GM18519 (cell line): ENCODE data around the gene ZFP62.

ENCODE experiments used
- ATAC-seq: cut with Tn5 transposase; IDR thresholded peaks from one replicate; pipeline ENCODE4 v1.9.1; 2021; ENCODE audit warnings: mild to moderate bottlenecking, moderate library complexity; ENCODE audit not compliant: unreplicated experiment, low FRiP score

Gene ZFP62

GRCh38 chr5:180869587-180869986 lies 8.5 kb upstream of the ZFP62 start:
- no peak for ATAC-seq

GRCh38 chr5:180868960-180869359 lies 7.9 kb upstream of the ZFP62 start:
- ATAC-seq = no peak

GRCh38 chr5:180866985-180867384 lies 5.9 kb upstream of the ZFP62 start:
- ATAC-seq = no peak

GRCh38 chr5:180865981-180866695 lies 5.1 kb upstream of the ZFP62 start:
- no peak for ATAC-seq

GRCh38 chr5:180862645-180863044 lies 1.6 kb upstream of the ZFP62 start:
- ATAC-seq = no peak

GRCh38 chr5:180860273-180860886 lies 696 bp downstream of the ZFP62 start:
- ATAC-seq = peak; percentile 19

GRCh38 chr5:180858586-180858985 lies 2.5 kb downstream of the ZFP62 start:
- no peak for ATAC-seq

- no peak for ATAC-seq
These were observed 7.3 kb downstream of the ZFP62 start for GRCh38 chr5:180853848-180854176.

- no peak for ATAC-seq
These were observed 7.8 kb downstream of the ZFP62 start for GRCh38 chr5:180853121-180853847.

- no peak for ATAC-seq
These were observed 8.6 kb downstream of the ZFP62 start for GRCh38 chr5:180852495-180852894.

GRCh38 chr5:180850434-180851078 lies 10.5 kb downstream of the ZFP62 start:
- ATAC-seq = no peak

GRCh38 chr5:180849827-180850226 lies 11.2 kb downstream of the ZFP62 start:
- no peak for ATAC-seq

- no peak for ATAC-seq
These were observed 12.2 kb downstream of the ZFP62 start for GRCh38 chr5:180848878-180849277.

GRCh38 chr5:180848265-180848664 lies 12.8 kb downstream of the ZFP62 start:
- ATAC-seq = no peak

GRCh38 chr5:180847026-180847425 lies 14.1 kb downstream of the ZFP62 start:
- ATAC-seq = no peak

GRCh38 chr5:180844858-180845257 lies 16.2 kb downstream of the ZFP62 start:
- no peak for ATAC-seq

- ATAC-seq = no peak
These were observed 16.6 kb downstream of the ZFP62 start for GRCh38 chr5:180844432-180844831.

- ATAC-seq = no peak
These were observed 21.1 kb downstream of the ZFP62 start for GRCh38 chr5:180839935-180840334.

- no peak for ATAC-seq
These were observed 21.8 kb downstream of the ZFP62 start for GRCh38 chr5:180839227-180839626.

- ATAC-seq = no peak
These were observed 23.6 kb downstream of the ZFP62 start for GRCh38 chr5:180837478-180837877.

GRCh38 chr5:180832638-180833068 lies 28.4 kb downstream of the ZFP62 start:
- peak; percentile 42 for ATAC-seq
